Measurements from ENCODE around the gene BICRA.

- TF ChIP-seq CTCF (IDR thresholded peaks at IDR 0.05 in 4 of 5, conservative IDR thresholded peaks at IDR 0.05 in 1 of 5) (no peak), POLR2A (IDR thresholded peaks at IDR 0.05) (no peak)
Measured at GRCh38 chr19:47663435-47663910, 54.5 kb downstream of the BICRA start.

Data from gastrocnemius medialis (tissue), 4 donors.